Esophagus muscularis mucosa (tissue), 4 donors: ENCODE measurements around the gene RNF157. TPM values are rescaled to one million over a fixed set of nuclear protein-coding genes. Genes with fewer than 3 reads are reported as not detected.

Source experiments
- DNase-seq: peaks from one replicate; pipeline ENCODE4 v3.0.0-alpha.2; 2017; ENCODE audit errors: extremely low spot score
- H3K27ac ChIP-seq, 4 donors: fragments of 200-600 bp; sonication (generic); replicated peaks in 1 of 4; 1 replicate in 3 of 4; 2 replicates in 1 of 4; pipeline ENCODE4 v1.5.1; 2016 to 2019; ENCODE audit warnings: mild to moderate bottlenecking in 1 of 4
- H3K27me3 ChIP-seq, 4 donors: fragments of 200-600 bp; sonication (generic); one replicate each; pipeline versions ENCODE4 v1.5.1 to v1.6.0; 2016 to 2019
- H3K36me3 ChIP-seq, 4 donors: fragments of 200-600 bp; sonication (generic); one replicate each; pipeline ENCODE4 v1.5.1; 2016 to 2019
- H3K4me1 ChIP-seq, 4 donors: fragments of 200-600 bp; sonication (generic); one replicate each; pipeline ENCODE4 v1.5.1; 2016 to 2019
- H3K4me3 ChIP-seq, 4 donors: fragments of 200-600 bp; sonication (generic); 1 replicate in 2 of 4; 2 replicates in 2 of 4; pipeline ENCODE4 v1.5.1; 2016 to 2019; ENCODE audit warnings: mild to moderate bottlenecking in 4 of 4, moderate library complexity in 1 of 4
- H3K9me3 ChIP-seq, 4 donors: fragments of 200-600 bp; sonication (generic); 1 replicate in 3 of 4; 2 replicates in 1 of 4; pipeline ENCODE4 v1.5.1; 2016 to 2019
- EP300 ChIP-seq: sonication (generic); formaldehyde crosslinking; IDR thresholded peaks from one replicate; pipeline ENCODE4 v1.6.1; 2017; ENCODE audit warnings: antibody characterized with exemption
- POLR2A ChIP-seq: fragments of 450-650 bp; IDR thresholded peaks from one replicate; pipeline ENCODE4 v1.6.1; 2017; ENCODE audit warnings: antibody characterized with exemption, moderate library complexity, mild to moderate bottlenecking, low read depth
- POLR2AphosphoS5 ChIP-seq, 2 donors: sonication (generic); formaldehyde crosslinking; IDR thresholded peaks; one replicate each; pipeline ENCODE4 v1.6.1; 2017; ENCODE audit warnings: antibody characterized with exemption in 2 of 2
- WGBS: methylation state at CpG from one replicate; pipeline ENCODE4 v1.1.5; 2018; 5-methylcytosine and 5-hydroxymethylcytosine counted together
- intact Hi-C: fragments of 100-400 bp; cut with DNase I; formaldehyde crosslinking; loops from one replicate; pipeline ENCODE4 v1.15.1; 2023
- total RNA-seq, 4 donors: library from RNA; depleted of rRNA; stranded (reverse); fragments of >200 nt; gene quantifications; one replicate each; pipeline versions ENCODE4 v1.1.0 to v1.2.1, GENCODE V29; 2016
- TF ChIP-seq, protein P1 (sequence below), 3 experiments: fragments of 200-600 bp in 2 of 3; fragments of 450-650 bp in 1 of 3; sonication (generic) in 2 of 3; IDR thresholded peaks; one replicate each; pipeline ENCODE4 v1.5.1; 2017 to 2019; ENCODE audit warnings: antibody characterized with exemption in 3 of 3, mild to moderate bottlenecking in 2 of 3, moderate library complexity in 1 of 3

Gene RNF157
- total RNA-seq, 4 donors from 2014 or later: 2.1 to 8.1 (median 4.8) TPM

DNA sequence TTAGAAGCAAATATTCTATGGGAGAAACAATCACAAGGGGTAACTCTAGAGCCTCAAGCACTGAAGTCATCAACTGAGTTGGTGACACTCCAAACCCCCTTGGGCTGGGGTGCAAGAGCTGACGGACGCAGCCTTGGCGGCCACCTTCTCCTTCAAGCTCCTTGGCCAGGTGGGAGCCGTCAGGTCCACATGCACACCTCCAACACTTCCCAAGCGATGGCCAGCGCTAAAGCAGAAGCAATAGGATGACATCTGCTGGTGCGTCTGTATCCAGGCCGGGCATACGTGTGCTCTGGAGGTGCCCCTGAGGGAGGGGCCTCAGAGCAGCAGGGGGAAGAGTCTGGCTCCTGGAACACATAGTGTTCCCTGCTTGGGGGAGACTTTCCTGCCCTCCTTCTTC lies 87.1 kb downstream of the RNF157 start:
- 85% methylated on average over 9 of the region's 9 CpGs for WGBS
- no peak overlapping the region for H3K27ac ChIP-seq
- no peaks in the 10 kb centered on the region for H3K27me3 ChIP-seq
- no peaks in the 10 kb centered on the region for H3K9me3 ChIP-seq
- TF ChIP-seq POLR2AphosphoS5 (IDR thresholded peaks at IDR 0.05) (no peak), POLR2A (no peak), EP300 (no peak)
- TF ChIP-seq, protein P1, sequence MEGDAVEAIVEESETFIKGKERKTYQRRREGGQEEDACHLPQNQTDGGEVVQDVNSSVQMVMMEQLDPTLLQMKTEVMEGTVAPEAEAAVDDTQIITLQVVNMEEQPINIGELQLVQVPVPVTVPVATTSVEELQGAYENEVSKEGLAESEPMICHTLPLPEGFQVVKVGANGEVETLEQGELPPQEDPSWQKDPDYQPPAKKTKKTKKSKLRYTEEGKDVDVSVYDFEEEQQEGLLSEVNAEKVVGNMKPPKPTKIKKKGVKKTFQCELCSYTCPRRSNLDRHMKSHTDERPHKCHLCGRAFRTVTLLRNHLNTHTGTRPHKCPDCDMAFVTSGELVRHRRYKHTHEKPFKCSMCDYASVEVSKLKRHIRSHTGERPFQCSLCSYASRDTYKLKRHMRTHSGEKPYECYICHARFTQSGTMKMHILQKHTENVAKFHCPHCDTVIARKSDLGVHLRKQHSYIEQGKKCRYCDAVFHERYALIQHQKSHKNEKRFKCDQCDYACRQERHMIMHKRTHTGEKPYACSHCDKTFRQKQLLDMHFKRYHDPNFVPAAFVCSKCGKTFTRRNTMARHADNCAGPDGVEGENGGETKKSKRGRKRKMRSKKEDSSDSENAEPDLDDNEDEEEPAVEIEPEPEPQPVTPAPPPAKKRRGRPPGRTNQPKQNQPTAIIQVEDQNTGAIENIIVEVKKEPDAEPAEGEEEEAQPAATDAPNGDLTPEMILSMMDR (IDR thresholded peaks at IDR 0.05): no peak
- no peak for DNase-seq
- peaks cover 0 to 3% (median 0%) of the 10 kb centered on the region in 4 donors for H3K36me3 ChIP-seq
- peaks cover 0 to 34% (median 17%) of the 10 kb centered on the region in 4 donors for H3K4me1 ChIP-seq
- intact Hi-C loops: no loop called here
- H3K4me3 ChIP-seq: no peak overlapping the region

DNA sequence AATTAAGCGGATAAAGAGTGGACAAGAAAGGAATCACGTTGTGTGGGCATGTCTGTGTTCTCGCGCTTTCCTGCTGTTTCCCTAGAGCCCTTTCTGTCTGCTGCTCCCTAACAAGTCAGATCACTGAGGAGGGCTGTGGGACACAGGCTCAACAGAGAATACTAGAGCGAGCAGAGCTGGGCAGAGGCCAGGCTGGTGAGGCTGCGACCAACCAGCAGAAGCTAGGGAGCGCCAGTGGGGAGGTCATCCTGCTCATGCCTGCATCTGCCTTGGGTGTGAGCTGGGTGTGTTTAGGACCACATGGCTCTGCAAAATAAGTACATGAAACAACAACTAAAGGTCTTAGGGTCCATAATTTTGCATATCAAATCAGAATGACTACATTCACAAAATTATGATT lies 87.7 kb downstream of the RNF157 start:
- Histone ChIP-seq H3K27me3 (no peaks in the 10 kb centered on the region), H3K4me3 (no peak overlapping the region), H3K4me1 (peaks cover 0 to 34% (median 17%) of the 10 kb centered on the region in 4 donors), H3K27ac (no peak overlapping the region), H3K36me3 (peaks cover 0 to 3% (median 0%) of the 10 kb centered on the region in 4 donors), H3K9me3 (no peaks in the 10 kb centered on the region)
- intact Hi-C loops: no loop called here
- no peak for DNase-seq
- TF ChIP-seq EP300 (no peak), POLR2AphosphoS5 (IDR thresholded peaks at IDR 0.05) (no peak), POLR2A (no peak)
- TF ChIP-seq, protein P1 (IDR thresholded peaks at IDR 0.05): no peak
- WGBS: 88% methylated on average over 7 of the region's 7 CpGs

DNA sequence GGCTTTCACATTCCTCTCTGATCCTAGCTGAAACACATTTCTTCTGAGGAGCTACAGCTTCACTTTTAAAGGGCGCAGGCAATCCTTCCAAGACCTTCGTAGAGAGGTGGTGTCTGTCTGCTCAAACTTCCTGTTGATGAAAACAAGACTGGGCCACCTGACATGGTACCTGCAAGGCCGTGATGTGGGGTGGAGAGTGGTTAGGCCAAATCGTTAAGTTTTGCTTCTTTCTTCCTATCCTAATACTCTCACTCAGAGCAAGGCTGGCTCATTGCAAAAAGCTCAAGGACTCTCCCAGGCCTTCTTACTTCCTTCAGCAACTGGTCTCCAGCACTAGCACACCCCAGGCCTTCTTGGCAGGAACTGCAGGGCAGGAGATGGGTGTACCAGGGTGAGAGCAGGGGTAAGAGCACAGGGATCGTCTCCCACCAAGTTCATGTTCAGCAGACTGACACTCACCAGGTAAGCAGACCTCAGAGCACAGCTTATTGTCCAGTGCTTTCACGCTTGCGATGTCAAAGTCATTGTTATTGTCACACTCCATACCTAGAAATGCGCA lies 88.3 kb downstream of the RNF157 start:
- intact Hi-C loops: no loop called here
- Histone ChIP-seq H3K4me1 (peaks cover 0 to 34% (median 17%) of the 10 kb centered on the region in 4 donors), H3K36me3 (peaks cover 0 to 3% (median 0%) of the 10 kb centered on the region in 4 donors), H3K4me3 (no peak overlapping the region), H3K27ac (no peak overlapping the region), H3K27me3 (no peaks in the 10 kb centered on the region), H3K9me3 (no peaks in the 10 kb centered on the region)
- no peak for DNase-seq
- 96% methylated on average over 8 of the region's 8 CpGs for whole genome bisulfite sequencing
- no peak for TF ChIP-seq POLR2AphosphoS5 (IDR thresholded peaks at IDR 0.05)
- TF ChIP-seq POLR2A: no peak
- no peak for TF ChIP-seq EP300
- TF ChIP-seq, protein P1 (IDR thresholded peaks at IDR 0.05): no peak

DNA sequence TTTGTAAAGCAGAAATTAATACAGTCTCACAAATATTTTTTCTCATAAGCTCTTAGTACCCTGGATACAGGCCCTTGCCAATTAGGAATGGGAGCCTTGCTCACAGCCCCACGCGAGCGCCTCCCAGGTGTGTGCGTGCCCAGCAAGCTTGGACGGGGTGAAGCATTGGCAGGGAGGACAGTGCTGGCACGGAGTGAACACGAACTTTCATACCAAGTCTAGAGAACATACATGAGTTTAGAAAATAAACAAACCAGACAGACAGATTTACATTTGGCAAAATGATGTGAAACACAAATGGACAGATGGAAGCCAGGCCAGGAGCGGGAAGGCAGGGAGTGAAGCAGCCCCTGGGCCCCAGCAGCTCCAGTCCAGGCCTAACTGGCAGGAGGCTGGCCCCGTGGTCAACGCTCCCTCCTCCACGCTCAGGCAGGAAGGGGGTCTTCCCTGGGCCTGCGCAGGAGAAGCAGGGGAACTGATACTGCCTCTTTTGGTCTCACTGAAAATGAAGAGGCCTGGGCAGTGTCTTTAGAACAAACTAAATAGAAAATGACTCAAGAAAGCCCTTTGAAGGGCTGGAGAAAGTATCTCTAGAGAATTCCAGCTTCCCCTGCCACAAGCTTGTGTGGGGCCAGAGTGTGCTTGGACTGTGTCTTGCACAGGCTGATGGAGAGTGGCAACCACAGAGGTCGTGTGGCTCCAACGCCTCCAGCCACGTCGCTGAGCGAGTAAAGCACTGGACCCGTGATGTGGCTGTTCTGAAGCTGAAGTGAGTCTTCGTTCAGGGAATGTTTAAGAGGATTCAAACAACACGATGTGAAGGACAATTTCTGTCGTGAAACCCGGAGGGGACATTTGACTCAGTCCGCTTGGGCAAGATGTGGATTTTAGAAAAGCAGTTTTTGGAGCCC lies 89.3 kb downstream of the RNF157 start:
- 75% methylated on average over 23 of the region's 23 CpGs for whole genome bisulfite sequencing
- Histone ChIP-seq H3K4me1 (peaks cover 4 to 34% (median 17%) of the 10 kb centered on the region in 4 donors), H3K4me3 (no peak overlapping the region), H3K27ac (peak overlapping the region; percentile 45 to 68 (median 57)), H3K9me3 (no peaks in the 10 kb centered on the region), H3K27me3 (no peaks in the 10 kb centered on the region), H3K36me3 (peaks cover 0 to 3% (median 0%) of the 10 kb centered on the region in 4 donors)
- intact Hi-C loops: no loop called here
- TF ChIP-seq POLR2A (no peak), EP300 (no peak), POLR2AphosphoS5 (IDR thresholded peaks at IDR 0.05) (no peak)
- TF ChIP-seq, protein P1 (IDR thresholded peaks at IDR 0.05): no peak
- DNase-seq: no peak
